ENCODE measurements around the gene GLT8D1.
"Not testable (repeated sequence)": the region's sequence is repeated elsewhere in the genome, so short reads cannot be mapped to it uniquely, and the experiment has no call there.

The GLT8D1 gene

DNA sequence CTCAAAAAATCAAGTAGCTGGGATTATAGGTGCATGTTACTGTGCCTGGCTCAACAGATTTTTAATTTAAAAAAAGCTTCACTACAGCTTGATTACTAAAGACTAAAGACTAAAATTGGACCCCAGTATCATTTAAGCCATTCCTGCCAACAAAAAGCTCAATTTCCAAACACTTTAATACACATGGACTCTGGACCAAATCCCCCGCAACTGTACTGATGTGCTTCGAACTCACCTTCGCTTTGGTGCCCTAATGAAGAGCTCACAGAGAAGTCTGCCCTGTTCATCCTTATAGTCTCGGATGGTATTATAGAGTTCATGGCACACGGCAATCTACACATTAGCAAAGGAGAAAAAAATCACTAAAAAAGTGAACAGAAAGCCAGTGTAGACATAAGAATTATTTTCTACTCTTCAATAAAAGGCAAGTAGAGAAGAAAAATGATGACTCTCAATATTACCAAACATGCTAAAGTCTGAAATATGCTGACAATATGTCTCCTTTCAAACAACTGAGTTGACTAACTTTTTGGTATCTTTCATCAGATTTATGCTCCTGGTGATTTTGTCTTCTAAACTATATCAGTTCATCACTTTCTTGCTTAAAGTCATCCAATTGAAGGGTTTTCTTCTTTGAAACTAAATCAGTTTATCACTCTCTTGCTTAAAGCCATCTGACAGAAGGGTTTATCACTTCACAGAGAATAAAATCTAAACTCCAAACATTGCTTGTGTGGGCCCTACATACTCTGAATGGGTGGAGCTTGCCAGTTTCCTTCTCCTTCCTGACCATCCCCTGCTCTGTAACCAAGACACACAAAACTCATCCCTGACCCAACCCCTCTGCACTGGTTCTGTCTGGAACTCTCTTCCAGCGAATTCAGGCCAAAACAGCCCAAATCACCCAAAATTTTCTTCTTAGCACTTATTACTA lies 27.1 kb downstream of the GLT8D1 start:
- DNase-seq, result no peak

DNA sequence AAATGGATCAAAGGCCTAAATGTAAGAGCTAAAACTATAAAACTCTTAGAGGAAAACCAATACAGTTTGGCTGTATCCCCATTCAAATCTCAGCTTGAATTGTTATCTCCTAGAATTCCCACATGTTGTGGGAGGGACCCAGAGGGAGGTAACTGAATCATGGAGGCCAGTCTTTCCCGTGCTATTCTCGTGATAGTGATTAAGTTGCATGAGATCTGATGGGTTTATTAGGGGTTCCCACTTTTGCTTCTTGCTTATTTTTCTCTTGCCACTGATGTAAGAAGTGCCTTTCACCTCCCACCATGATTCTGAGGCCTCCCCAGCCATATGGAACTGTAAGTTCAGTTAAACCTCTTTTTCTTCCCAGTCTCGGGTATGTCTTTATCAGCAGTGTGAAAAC lies 29.4 kb downstream of the GLT8D1 start:
- DNase-seq, result not testable (repeated sequence)

DNA sequence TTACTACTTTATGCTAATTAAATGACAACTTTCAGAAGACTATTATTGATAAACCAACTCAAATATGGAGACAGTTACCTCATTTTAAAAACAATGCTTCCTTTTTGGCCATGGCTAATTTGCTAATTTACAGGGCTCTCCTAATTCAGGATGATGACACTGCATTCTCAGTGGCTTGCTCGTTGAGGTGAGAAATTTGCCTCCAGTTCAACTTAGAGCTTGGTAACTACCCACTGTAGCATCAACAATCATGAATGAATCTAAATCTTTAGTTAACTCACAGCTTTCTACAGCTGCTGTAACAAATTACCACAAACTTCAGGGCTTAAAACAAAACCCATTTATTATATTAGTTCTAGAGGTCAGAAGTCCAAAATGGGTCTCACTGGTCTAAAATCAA lies 33.9 kb downstream of the GLT8D1 start:
- DNase-seq, result no peak

DNA sequence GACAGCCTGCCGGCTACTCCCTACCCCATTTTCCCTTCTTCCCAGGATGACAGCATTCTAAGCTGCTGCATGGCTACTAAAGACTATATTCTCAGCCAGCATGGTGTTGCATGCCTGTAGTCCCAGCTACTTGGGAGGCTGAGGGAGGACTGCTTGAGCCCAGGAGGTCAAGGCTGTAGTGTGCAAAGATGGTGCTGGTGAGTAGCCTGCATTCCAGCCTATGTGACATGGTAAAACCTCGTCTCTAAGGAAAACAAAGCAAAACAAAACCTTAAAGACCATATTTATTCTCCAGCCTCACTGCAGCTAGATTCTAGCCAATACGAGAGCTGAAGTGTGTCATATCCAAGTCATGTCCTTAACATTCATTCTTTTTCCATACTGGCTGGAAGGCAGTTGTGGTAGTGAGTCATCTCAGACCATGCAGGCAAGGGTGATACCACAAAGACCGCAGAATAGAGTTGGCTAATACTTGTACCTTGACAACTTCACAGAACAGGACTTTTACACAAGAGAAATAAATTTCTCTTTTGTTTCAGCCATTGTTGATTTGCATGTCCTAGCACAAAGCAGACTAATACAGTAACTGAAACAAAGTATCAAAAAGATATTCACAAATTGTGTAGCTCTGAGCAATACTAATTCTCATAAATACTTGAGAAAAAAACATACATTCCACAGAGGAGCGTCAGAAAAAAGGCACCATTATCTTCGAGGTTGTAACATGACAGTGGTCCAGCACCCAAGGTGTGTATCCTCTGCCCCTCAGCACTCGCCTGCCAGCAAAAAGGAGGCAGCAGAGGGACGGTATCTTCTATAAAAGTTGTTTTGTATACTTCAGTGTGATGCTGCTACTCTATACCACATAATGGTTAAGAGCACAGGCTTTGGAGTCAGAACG lies 34.7 kb downstream of the GLT8D1 start:
- no peak for DNase-seq

DNA sequence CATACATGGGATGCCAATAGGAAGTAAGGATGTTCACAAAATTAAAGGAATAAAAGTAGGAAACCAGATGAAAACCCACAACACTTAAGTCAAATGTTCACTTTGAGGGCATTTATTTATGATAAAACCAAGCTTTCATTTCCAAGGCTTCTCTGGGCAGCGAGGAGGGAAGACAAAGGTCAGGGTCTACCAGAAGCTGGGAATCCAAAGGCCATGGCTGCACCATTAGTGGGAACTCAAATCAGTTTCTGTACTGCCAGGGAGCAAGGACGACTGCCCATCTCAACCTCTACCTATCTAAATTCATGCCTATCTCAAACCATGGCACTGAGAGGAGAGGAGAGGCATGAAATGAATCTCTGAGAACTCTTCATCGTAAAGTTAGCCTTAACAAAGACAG lies 42.5 kb downstream of the GLT8D1 start:
- DNase-seq, result no peak

DNA sequence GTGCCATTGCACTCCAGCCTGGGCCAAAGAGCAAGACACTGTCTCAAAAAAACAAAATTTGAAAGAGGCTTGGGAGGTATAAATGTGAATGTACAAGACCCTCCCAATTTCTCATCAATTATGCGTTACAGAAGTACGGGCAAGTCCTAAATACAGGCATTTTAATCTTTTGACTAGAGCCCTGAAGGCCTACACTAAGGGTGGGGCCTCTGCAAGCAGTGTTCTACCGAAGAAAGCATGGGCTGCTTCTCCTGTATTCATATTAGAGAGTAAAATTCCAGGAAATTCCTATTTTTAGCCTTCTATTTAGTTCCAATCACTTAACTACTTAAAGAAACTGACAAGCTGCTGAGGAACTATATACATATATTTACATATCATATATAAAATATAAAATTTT lies 45.5 kb downstream of the GLT8D1 start:
- no peak for DNase-seq

DNA sequence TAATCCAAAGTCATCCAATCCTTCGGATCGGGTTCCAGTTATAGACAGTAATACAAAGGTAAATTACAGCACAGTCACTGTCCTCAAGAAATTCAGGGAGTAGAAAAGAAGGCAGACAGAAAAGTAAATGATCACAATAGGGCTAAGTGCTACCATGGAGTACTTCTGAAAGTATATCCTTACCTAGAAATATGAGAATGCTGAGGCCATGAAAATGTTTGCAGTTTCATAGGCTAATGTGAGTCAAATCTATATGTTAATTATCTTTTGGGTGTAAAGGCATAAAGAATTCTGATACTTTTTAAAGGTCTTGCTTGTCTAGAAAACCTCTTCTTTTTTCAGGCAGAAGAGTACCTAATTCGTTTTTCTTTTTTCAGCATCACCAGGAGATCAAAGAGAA lies 49.7 kb downstream of the GLT8D1 start:
- no peak for DNase-seq

DNA sequence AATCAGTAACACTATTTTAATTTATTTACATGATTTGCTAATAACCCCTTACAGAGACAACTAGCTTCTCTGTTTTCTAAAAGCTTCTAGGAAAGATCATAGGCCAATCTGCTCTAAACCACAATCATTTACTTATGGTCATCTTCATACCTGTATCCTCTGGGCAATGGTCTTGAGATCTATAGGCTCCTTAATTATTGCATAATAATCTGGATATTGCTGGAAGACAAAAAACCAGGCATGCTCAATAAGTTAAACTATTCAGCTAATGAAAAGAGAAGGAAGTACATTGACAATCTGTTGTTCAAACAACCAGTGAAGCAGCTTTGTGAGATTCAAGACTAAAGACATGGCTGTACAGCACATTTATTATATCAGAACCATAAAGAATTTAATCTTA lies 54.0 kb downstream of the GLT8D1 start:
- DNase-seq, result no peak

DNA sequence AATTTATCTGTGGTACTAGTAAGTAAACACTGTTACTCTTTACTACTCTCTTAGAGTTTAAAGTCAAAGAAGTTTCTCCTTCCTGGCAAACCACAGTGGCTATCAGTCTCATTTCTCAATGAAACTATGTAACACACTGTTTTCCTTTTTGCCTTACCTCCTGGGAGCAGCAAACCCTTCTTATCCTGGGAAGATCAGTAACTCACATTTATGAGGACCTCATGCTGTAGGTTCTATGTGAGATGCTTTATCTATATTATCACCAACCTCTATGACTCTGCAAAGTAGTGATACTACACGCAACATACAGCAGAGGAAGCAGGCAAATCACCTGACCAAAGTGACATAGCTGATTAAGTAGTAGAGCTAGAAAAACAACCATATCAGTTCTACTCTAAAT lies 55.2 kb downstream of the GLT8D1 start:
- no peak for DNase-seq

DNA sequence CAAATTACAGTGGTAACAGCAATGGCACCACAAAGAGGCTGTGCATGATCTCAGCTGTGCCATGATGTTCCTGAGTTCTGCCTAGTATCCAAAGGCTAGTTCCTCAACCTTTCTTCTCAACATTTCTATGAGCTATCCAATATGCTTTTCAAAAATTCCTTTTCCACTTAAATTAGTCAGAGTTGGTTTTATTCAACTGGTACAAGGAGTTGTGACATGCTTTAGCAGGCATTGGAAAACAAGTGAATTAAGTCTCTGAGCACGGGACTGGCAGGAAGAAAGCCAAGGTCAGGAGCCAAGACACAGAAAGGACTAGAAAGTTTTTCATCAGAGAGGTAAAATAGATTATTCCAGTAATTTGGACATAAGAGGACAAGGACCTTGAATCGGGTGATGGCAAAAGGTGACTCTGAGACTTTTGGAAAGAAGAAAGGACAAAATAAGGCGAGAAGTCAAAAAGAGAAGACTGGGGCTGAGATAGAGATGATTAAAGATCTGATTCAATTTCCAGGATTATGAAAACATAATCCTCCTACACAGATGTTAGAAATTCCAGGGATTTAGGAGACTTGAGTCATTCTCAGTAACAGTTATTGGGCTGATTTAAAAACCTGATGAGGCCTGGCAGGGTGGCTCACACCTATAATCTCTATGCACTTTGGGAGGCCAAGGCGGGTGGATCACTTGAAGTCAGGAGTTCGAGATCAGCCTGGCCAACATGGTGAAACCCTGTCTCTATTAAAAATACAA lies 56.0 kb downstream of the GLT8D1 start:
- no peak for DNase-seq

DNA sequence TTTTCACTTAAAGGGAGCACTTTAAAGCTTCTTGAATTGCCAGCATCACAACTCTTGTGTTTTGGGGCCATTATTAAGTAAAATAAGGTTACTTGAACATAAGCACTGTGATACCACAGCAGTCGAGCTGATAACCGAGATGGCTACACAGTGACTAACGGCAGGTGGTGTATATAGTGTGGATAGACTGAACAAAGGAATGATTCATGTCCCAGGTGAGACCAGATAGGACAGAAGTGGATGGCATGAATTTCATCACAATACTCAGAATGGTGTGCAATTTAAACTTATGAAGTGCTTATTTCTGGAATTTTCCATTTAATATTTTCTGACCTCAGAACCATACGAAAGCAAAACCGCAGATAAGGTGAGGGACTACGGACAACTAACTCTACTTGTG lies 60.0 kb downstream of the GLT8D1 start:
- DNase-seq, result no peak

Measured in DMS 273 treated with DMSO at 0.1 percent for 48 hours (cell line).